Nephron (organoid): Measurements from ENCODE around the gene MYDGF.

ENCODE experiments used
- H3K27ac Mint-ChIP-seq, 3 experiments: 2 replicates each; pipeline ENCODE4 v1.8.0; 2020; ENCODE audit warnings: mixed read lengths in 3 of 3, mild to moderate bottlenecking in 2 of 3, moderate library complexity in 1 of 3
- H3K27me3 Mint-ChIP-seq: 2 replicates; pipeline ENCODE4 v1.8.0; 2021; ENCODE audit warnings: low read depth, mild to moderate bottlenecking, moderate library complexity, mixed read lengths
- H3K36me3 Mint-ChIP-seq: 2 replicates; pipeline ENCODE4 v1.8.0; 2020; ENCODE audit warnings: low read depth, mixed read lengths
- H3K4me1 Mint-ChIP-seq: 2 replicates; pipeline ENCODE4 v1.8.0; 2020; ENCODE audit warnings: mixed read lengths
- H3K4me3 Mint-ChIP-seq, 3 experiments: 2 replicates each; pipeline ENCODE4 v1.8.0; 2020; ENCODE audit warnings: mild to moderate bottlenecking in 3 of 3, mixed read lengths in 3 of 3, moderate library complexity in 2 of 3
- H3K9me3 Mint-ChIP-seq: 2 replicates; pipeline ENCODE4 v1.8.0; 2020; ENCODE audit warnings: mixed read lengths
- CTCF ChIP-seq, 3 experiments: fragments of 200-600 bp; sonication (generic); IDR thresholded peaks; one replicate each; pipeline ENCODE4 v1.5.0; 2021; ENCODE audit warnings: antibody characterized with exemption in 3 of 3; ENCODE audit not compliant: unreplicated experiment in 3 of 3

Gene MYDGF

DNA sequence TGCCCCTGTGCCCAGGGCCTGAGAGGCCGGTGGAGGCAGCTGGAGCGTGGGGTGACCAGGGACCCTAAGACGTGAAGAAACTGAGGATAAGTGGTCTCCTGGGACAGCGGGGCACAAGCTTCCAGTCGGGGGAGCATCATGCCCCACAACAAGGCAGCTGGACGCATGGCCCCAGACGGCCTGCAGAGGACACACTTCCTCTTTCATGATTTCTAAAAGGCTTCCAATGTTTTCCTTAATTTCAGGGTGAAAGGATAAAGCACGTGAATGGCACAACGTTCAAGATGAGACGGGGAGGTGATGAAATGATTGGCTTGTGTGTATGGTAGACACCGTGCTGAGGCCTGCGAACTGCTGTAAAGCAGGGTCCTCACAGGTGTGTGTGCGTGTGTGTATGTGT, 20.2 kb upstream of the MYDGF start:
- no peak for TF ChIP-seq CTCF (IDR thresholded peaks at IDR 0.05; ENCODE audit: unreplicated experiment in 3 of 3)
- Mint-ChIP-seq H3K27me3 (no peaks in the 10 kb centered on the region), H3K9me3 (no peaks in the 10 kb centered on the region), H3K4me3 (no peak overlapping the region), H3K36me3 (peaks cover 37% of the 10 kb centered on the region), H3K4me1 (peaks cover 4% of the 10 kb centered on the region), H3K27ac (peak overlapping the region in 1 of 3 experiments; percentile 37)

GRCh38 chr19:4689403-4689802, 19.3 kb upstream of the MYDGF start:
- Mint-ChIP-seq H3K27me3 (no peaks in the 10 kb centered on the region), H3K4me1 (peaks cover 1% of the 10 kb centered on the region), H3K27ac (no peak overlapping the region), H3K36me3 (peaks cover 33% of the 10 kb centered on the region), H3K4me3 (no peak overlapping the region), H3K9me3 (no peaks in the 10 kb centered on the region)
- TF ChIP-seq CTCF (IDR thresholded peaks at IDR 0.05; ENCODE audit: unreplicated experiment in 3 of 3): no peak

DNA sequence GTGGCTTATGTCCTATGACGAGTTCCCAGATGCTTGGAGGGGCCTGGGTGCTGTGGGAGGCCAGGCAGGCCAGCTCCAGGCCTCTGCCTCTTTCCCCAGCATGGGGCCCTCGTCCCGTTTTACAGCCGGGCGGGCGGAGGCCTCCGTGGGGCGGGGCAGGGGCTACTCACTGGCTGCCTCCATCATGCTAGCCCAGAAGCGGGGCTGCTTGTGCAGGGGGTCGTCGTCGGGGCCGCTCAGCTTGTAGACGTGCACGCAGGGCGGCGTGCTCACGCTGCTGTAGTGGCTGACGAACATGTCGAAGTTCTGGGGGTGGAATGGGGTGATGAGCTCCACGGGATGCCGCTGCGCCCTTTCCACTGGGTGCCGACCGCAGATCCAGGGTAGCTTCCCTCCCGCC, 18.4 kb upstream of the MYDGF start:
- peaks cover 34% of the 10 kb centered on the region for H3K36me3 Mint-ChIP-seq
- no peaks in the 10 kb centered on the region for H3K4me1 Mint-ChIP-seq
- H3K9me3 Mint-ChIP-seq: no peaks in the 10 kb centered on the region
- no peak overlapping the region for H3K27ac Mint-ChIP-seq
- no peak for TF ChIP-seq CTCF (IDR thresholded peaks at IDR 0.05; ENCODE audit: unreplicated experiment in 3 of 3)
- no peak overlapping the region for H3K4me3 Mint-ChIP-seq
- H3K27me3 Mint-ChIP-seq: no peaks in the 10 kb centered on the region

DNA sequence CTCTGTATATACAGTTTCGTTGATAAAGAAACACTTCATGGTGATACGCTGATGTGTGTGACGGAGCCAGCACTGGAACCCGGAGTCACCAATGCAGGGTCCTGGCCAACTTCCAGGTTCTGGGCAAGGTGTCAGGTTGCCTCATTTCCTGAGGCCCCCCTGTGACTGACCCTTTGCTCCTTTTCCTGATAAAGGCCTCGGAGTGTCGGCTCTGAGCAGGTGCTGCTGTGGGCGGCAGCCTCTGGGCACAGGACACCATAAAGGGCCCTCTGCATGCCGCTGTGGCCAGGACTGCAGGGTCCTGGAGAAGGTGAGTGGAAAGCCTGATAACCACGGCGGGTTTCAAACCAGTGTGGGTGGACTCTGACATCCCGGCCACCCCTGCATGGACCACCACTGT, 17.3 kb upstream of the MYDGF start:
- H3K36me3 Mint-ChIP-seq: peaks cover 25% of the 10 kb centered on the region
- H3K9me3 Mint-ChIP-seq: no peaks in the 10 kb centered on the region
- no peaks in the 10 kb centered on the region for H3K4me1 Mint-ChIP-seq
- no peaks in the 10 kb centered on the region for H3K27me3 Mint-ChIP-seq
- no peak for TF ChIP-seq CTCF (IDR thresholded peaks at IDR 0.05; ENCODE audit: unreplicated experiment in 3 of 3)
- no peak overlapping the region for H3K4me3 Mint-ChIP-seq
- no peak overlapping the region for H3K27ac Mint-ChIP-seq

DNA sequence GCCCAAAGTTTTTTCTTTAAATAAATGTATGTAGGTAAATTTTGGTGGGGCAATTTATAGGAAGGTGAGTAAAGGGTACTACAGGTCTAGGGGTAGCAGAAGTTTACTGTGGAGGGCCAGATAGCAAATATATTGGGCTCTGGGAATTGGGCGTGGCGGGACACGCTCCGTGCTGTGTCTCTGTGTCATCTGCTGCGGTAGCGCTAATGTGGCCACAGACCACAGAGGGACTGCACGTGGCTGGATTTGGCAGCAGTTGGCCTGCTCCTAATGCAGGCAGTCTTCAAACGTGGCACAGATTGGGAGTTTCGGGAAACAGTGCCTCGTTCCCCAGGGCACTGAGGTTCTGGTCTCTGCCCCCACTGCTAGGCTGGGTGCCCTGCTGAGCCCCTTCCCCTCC, 16.6 kb upstream of the MYDGF start:
- Mint-ChIP-seq H3K4me1 (no peaks in the 10 kb centered on the region), H3K9me3 (no peaks in the 10 kb centered on the region), H3K36me3 (peaks cover 19% of the 10 kb centered on the region), H3K27ac (no peak overlapping the region), H3K27me3 (no peaks in the 10 kb centered on the region), H3K4me3 (no peak overlapping the region)
- TF ChIP-seq CTCF (IDR thresholded peaks at IDR 0.05; ENCODE audit: unreplicated experiment in 3 of 3): no peak

GRCh38 chr19:4684312-4685095, 14.4 kb upstream of the MYDGF start:
- H3K27ac Mint-ChIP-seq: no peak overlapping the region
- H3K36me3 Mint-ChIP-seq: peaks cover 20% of the 10 kb centered on the region
- no peak for TF ChIP-seq CTCF (IDR thresholded peaks at IDR 0.05; ENCODE audit: unreplicated experiment in 3 of 3)
- H3K27me3 Mint-ChIP-seq: no peaks in the 10 kb centered on the region
- H3K4me1 Mint-ChIP-seq: no peaks in the 10 kb centered on the region
- no peak overlapping the region for H3K4me3 Mint-ChIP-seq
- H3K9me3 Mint-ChIP-seq: no peaks in the 10 kb centered on the region
